Choroid plexus epithelial cell (primary cell): ENCODE measurements around the gene BCAS3.
"Not testable (repeated sequence)": the region's sequence is repeated elsewhere in the genome, so short reads cannot be mapped to it uniquely, and the experiment has no call there.

Experiments used
- DNase-seq: peaks from one replicate; pipeline ENCODE4 v3.0.0-alpha.2; 2010; ENCODE audit warnings: low read depth
- H3K4me3 ChIP-seq: 2 replicates; pipeline ENCODE4 v1.5.1; 2011; ENCODE audit warnings: low read depth, mild to moderate bottlenecking, control low read depth, low read length, moderate library complexity
- TF ChIP-seq, protein P1 (sequence below): conservative IDR thresholded peaks from 2 replicates; pipeline ENCODE4 v1.5.1; 2011; ENCODE audit warnings: low read depth, mild to moderate bottlenecking, control low read depth, inconsistent platforms, low read length, moderate library complexity

BCAS3 gene

DNA sequence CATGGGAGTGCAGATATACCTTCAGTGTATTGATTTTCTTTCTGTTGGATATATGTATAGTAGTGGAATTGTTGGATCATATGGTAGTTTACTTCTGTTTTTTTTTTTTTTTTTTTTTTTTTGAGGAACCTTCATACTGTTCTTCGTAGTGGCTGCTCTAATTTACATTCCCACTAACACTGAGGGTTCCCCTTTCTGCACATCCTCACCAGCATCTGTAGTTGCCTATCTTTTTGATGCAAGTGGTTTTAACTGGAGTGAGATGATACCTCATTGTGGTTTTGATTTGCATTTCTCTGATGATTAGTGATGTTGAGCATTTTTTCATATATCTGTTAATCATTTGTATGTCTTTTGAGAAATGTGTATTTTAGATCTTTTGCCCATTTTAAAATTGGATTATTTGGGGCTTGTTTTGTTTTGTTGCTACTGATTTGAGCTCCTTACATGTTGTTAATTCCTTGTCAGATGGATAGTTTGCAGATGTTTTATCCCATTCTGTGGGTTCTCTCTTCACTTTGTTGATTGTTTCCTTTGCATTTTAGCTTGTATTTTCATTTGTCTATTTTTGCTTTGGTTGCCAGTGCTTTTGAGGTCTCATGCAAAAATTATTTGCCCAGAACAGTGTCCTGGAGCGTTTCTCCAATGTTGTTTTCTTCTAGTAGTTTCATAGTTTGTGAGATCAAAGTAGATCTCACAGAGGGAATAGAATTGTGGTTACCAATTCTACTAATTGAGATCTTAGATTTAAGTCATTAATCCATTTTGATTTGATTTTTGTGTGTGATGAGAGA lies 25.0 kb upstream of the BCAS3 start:
- no peak for DNase-seq
- TF ChIP-seq, protein P1, sequence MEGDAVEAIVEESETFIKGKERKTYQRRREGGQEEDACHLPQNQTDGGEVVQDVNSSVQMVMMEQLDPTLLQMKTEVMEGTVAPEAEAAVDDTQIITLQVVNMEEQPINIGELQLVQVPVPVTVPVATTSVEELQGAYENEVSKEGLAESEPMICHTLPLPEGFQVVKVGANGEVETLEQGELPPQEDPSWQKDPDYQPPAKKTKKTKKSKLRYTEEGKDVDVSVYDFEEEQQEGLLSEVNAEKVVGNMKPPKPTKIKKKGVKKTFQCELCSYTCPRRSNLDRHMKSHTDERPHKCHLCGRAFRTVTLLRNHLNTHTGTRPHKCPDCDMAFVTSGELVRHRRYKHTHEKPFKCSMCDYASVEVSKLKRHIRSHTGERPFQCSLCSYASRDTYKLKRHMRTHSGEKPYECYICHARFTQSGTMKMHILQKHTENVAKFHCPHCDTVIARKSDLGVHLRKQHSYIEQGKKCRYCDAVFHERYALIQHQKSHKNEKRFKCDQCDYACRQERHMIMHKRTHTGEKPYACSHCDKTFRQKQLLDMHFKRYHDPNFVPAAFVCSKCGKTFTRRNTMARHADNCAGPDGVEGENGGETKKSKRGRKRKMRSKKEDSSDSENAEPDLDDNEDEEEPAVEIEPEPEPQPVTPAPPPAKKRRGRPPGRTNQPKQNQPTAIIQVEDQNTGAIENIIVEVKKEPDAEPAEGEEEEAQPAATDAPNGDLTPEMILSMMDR = no peak

DNA sequence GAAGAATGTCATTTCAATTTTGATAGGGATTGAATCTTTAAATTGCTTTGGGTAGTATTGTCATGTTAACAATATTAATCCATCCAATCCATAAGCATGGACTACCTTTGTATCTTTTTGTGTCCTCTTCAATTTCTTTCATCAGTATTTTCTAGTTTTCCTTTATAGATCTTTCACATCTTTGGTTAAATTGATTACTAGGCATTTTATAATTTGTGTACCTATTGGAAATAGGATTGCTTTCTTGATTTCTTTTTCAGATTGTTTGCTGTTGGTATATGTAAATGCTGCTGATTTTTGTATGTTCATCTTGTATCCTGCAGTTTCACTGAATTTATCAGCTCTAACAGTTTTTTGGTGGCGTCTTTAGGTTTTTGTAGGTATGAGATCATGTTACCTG lies 24.1 kb upstream of the BCAS3 start:
- no peak for DNase-seq
- TF ChIP-seq, protein P1 = no peak
- no peak overlapping the region for H3K4me3 ChIP-seq

More for the DNA sequence above, 25.0 kb upstream of the BCAS3 start:
- H3K4me3 ChIP-seq = no peak overlapping the region

DNA sequence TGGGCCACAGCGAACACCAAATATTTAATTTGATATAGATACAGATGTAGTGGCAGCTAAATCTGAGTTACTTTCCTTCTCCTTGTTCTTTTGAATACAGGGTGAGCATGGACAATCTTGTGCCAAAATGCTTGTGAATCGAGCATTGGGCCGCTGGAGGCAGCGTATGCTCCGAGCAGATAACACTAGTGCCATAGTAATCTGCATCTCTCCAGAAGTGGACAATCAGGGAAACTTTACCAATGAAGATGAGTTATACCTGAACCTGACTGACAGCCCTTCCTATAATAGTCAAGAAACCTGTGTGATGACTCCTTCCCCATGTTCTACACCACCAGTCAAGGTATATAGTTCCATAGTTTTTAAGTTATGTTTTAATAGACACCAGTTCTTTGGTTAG lies 21.2 kb upstream of the BCAS3 start:
- no peak for DNase-seq
- no peak overlapping the region for H3K4me3 ChIP-seq
- TF ChIP-seq, protein P1 = no peak

DNA sequence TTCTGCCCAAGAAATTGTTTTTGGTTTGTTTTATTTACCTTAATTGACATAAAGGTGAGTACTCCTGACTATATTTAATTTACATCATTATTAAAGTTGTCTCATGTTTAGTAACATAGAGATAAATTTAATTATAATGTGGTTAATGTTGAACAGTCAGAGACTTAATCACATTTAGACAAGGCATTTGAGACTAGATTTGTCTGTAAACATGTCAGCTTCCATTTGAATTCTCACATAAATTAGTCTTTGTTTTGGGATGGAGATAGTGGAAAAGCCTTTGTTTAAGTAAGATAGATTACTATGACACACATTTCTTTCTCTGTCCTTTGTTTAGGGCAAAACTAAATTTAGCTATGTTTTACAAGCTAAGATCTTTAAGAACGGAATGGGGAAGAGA lies 18.5 kb upstream of the BCAS3 start:
- TF ChIP-seq, protein P1 = no peak
- H3K4me3 ChIP-seq = no peak overlapping the region
- DNase-seq = no peak

DNA sequence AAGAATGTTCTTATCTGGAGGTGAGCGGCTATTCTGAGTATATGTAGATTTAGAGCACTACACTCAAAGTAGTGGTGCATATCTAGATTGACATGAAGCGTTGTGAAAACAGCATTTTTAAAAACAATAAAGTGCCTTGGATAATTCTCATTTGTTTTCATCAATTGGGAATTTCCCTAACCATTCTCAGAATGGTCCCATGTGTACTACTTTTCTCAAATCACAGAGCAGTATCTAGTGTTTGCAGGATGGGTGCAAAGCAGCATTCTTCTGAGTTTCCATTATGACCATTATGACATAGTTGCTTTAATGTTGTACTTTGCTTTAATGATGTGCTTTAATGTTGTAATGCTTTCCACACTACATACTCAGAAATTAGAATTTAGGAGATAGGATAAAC lies 16.2 kb upstream of the BCAS3 start:
- no peak for DNase-seq
- H3K4me3 ChIP-seq = no peak overlapping the region
- TF ChIP-seq, protein P1 = no peak

DNA sequence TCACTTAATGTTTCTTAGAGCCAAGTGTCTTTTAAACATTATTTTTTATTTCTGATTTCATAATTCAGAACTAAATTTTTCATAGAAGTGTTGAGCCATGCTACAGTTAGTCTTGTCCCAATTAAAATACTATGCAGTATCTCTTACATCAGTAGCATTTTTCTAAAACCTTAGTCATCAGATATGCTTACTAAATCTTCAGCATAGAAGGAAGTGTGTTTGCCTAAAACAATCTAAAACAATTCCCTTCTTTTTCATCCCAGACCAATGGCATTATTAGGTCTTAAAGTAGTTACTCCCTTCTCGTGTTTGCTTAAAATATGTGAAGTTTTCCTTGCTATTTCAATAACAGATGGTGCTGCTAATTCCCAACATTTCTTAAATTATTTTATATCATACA lies 13.6 kb upstream of the BCAS3 start:
- TF ChIP-seq, protein P1 = no peak
- no peak for DNase-seq
- H3K4me3 ChIP-seq = no peak overlapping the region

DNA sequence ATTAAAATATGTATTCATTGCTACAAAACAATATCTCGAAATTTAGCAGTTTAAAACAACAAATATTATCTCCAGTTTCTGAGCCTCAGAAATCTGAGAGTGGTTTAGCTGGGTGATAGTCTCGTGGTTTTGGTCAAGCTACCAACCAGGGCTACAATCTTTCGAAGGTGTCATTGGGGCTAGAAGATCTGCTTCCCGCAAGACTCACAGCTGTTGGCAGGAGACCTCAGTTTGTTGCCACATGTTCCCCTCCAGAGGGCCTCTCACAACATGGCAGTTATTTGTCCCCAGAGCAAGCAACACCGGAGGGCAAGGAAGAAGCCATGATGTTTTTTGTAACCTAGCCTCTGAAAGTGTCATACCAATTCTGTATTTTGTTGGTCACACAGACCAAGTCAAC lies 12.0 kb upstream of the BCAS3 start:
- no peak overlapping the region for H3K4me3 ChIP-seq
- TF ChIP-seq, protein P1 = no peak
- no peak for DNase-seq

DNA sequence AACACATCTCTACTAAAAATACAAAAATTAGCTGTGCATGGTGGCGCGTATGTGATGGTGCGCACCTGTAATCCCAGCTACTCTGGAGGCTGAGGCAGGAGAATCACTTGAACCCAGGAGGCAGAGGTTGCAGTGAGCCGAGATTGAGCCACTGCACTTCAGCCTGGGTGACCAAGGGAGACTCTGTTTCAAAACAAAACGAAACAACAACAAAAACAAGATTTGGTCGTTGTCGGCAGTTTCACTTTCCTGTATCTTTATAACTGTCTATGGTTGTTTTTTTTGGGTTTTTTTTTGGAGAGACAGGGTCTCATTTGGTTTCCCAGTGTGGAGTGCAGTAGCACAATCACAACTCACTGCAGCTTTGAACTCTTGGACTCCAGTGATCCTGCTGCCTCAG lies 8.9 kb upstream of the BCAS3 start:
- not testable (repeated sequence) for DNase-seq, H3K4me3 ChIP-seq
